ENCODE measurements around the gene DUXA.
"Not testable (repeated sequence)": the region's sequence is repeated elsewhere in the genome, so short reads cannot be mapped to it uniquely, and the experiment has no call there.

The DUXA gene
- total RNA-seq = 0 to 0.88 (median 0) reads per million in 17 experiments

- DNase-seq = no peak
Measured at GRCh38 chr19:57167385-57167784, at the start of gene DUXA. TSS of gene DUXA (minus strand) at chr19:57167485. CDS start at chr19:57167443, 42 bp downstream.

GRCh38 chr19:57212109-57212508, 44.8 kb upstream of the DUXA start:
- DNase-seq = no peak

GRCh38 chr19:57210381-57210780, 43.1 kb upstream of the DUXA start:
- DNase-seq = no peak

- no peak for DNase-seq
Measured at GRCh38 chr19:57202160-57202559, 34.9 kb upstream of the DUXA start.

GRCh38 chr19:57197874-57198273, 30.6 kb upstream of the DUXA start:
- DNase-seq = not testable (repeated sequence)

- DNase-seq = no peak
Measured at GRCh38 chr19:57192993-57193392, 25.7 kb upstream of the DUXA start.

- DNase-seq = no peak
Measured at GRCh38 chr19:57192077-57192420, 24.8 kb upstream of the DUXA start.

- DNase-seq = peak; percentile 90 to 95 (median 92)
Measured at GRCh38 chr19:57191141-57192076, 24.1 kb upstream of the DUXA start, which contains the start of gene ZNF264. TSS of gene ZNF264 (plus strand) at chr19:57191500. CDS start at chr19:57191914, 414 bp downstream.

- no peak for DNase-seq
Measured at GRCh38 chr19:57190301-57190700, 23.0 kb upstream of the DUXA start.

GRCh38 chr19:57171551-57172081, 4.3 kb upstream of the DUXA start:
- peak in 1 of 4 experiments; percentile 5 for DNase-seq

- DNase-seq = no peak
Measured at GRCh38 chr19:57165846-57166245, 1.4 kb downstream of the DUXA start.

- DNase-seq = no peak
Measured at GRCh38 chr19:57161985-57162539, 5.2 kb downstream of the DUXA start.

GRCh38 chr19:57152921-57153320, 14.4 kb downstream of the DUXA start:
- no peak for DNase-seq

- DNase-seq = no peak
Measured at GRCh38 chr19:57141699-57142098, 25.6 kb downstream of the DUXA start.

GRCh38 chr19:57135797-57136196, 31.5 kb downstream of the DUXA start:
- no peak for DNase-seq

- not testable (repeated sequence) for DNase-seq
Measured at GRCh38 chr19:57127403-57127802, 39.9 kb downstream of the DUXA start.

GRCh38 chr19:57123882-57124281, 43.4 kb downstream of the DUXA start:
- DNase-seq = no peak

- DNase-seq = no peak
Measured at GRCh38 chr19:57118848-57119247, 48.4 kb downstream of the DUXA start.

GRCh38 chr19:57113501-57113900, 53.8 kb downstream of the DUXA start:
- DNase-seq = not testable (repeated sequence)

- no peak for DNase-seq
Measured at GRCh38 chr19:57111329-57111644, 56.0 kb downstream of the DUXA start.

- DNase-seq = peak in 2 of 4 experiments; percentile 1 to 3
Measured at GRCh38 chr19:57110592-57111328, 56.5 kb downstream of the DUXA start.

GRCh38 chr19:57106722-57107235, 60.5 kb downstream of the DUXA start:
- DNase-seq = no peak
